Urothelium cell line (cell line): ENCODE measurements around the gene IRX4.

Experiments used
- DNase-seq: peaks from one replicate; pipeline ENCODE4 v3.0.0; 2011; ENCODE audit warnings: low spot score, mixed read lengths
- FAIRE-seq: peaks from 2 replicates; lab custom pipeline; 2011; peaks lifted over from hg19 to GRCh38; lab: Jason Lieb, UNC

The IRX4 gene

DNA sequence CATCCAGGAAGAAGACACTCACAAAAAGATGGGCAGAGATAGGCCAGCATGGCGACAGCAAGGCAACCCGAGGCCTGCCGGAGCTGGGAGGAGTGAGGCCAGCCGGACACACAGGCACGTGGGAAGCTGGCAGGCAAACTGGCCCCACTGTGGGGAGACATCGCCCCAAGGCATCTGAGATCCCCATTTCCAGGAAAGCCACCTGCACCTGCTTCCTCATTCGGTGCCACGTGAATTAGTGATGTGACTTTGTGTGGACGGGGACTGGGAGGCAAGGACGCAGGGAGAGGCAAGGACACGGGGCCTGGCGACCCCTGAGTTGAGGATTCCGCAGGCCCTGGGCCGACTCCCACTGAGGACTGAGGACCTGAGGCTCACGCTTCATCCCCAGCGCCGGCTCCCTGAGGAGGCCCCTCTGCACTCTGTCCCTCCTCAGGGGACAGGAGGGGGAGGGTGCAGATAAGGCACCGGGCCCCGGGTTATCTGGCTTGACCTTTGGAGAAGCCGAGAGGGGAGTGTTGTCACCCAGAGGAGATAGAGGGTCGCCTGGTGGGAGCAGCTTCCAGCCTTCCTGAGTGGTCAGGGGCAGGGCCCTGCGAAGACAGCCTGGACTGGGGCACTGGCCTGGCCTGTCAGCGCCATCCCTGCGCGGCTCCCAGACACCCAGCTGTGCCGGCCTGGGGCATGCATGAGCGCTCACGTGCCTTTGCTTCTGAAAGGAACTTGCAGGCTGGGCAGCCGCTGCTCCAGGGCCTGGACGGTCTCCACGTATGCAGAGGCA, 41.8 kb downstream of the IRX4 start:
- DNase-seq (no peak), FAIRE-seq (no peak)

DNA sequence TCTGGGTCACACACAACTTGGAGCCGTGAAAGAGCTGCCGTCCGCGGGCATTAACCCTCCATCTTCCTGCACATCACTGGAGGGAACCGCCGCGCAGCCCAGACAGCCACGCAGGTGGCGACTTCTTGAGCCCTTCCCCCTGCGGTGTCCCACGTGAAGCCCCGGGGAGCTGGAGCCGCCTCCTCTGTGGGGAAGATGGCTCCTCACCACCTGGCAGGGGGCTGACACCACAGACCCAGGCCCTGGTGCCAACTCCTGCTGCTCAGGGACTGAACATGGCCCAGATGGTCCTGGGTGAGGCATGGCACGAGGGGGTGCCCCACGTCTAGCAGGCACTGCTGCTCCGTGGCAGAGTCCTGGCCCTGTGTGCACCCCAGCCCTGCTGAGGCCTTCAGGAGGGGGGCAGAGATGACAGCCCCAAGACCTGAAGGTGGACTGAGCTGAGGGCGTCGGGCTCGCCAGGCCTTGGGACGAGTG, 42.6 kb downstream of the IRX4 start:
- no peak for DNase-seq
- FAIRE-seq, result no peak

DNA sequence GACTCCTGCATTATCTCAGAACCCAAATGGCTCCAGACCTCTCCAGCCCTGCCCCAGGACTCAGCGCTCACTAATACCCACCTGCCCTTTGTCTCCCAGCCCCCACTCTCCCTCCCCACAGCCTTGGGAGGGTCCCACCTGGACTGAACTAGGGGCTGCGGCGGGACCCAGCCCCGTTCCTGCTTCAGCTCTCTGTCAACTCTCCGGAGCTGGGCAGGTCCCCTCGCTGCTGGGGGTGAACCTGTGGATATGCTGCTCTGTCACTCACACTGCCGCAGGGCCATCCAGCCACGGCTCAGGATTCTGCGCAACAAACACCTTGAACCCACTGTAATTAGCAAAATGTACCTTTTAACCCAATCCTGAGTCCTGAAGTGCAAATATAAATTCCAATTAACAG, 44.7 kb downstream of the IRX4 start:
- FAIRE-seq (no peak), DNase-seq (no peak)

DNA sequence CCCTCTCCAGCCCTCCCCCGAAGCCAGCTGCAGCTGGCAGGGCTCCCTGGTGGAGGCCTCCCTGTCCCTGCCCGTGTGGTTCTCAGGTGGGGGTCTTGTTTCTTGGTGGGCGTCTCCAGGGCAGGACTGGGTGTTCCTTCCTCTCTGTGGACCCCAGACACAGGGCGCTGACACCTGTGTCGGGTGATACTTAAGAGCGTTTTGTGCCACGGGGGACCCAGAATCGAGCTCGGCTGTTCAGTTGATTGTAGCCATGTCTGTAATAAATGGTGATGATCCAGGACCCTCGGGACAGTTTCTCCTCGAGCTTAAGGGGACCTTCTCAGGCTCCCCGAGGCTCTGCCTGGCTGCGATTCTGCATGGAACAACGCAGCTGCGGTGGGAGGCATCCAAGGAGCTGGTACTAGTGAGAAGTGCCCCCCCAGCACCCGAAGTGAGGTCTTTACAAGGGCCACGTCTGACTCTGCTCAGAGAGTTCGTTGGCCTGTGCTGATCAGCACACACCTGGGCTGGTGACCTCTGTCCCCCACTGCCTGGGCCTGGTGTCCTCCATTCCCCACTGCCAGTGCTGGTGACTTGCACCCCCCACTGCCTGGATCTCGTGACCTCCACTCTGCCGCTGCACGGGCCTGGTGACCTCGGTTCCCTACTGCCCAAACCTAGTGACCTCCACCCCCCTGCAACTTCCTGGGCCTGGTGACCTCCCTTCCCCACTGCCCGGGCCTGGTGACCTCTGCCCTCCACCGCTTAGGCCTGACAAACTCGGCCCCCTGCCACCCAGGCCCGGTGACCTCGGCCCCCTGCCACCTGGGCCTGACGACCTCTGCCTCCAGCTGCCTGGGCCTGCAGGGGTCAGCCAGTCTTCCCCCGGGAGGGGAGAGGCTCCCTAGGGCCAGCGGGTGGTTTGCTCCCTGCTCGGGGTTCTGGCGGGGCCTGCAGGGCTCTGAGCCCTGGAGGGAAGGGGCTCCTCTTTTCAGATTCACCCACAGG, 45.5 kb downstream of the IRX4 start:
- FAIRE-seq (no peak), DNase-seq (no peak)

DNA sequence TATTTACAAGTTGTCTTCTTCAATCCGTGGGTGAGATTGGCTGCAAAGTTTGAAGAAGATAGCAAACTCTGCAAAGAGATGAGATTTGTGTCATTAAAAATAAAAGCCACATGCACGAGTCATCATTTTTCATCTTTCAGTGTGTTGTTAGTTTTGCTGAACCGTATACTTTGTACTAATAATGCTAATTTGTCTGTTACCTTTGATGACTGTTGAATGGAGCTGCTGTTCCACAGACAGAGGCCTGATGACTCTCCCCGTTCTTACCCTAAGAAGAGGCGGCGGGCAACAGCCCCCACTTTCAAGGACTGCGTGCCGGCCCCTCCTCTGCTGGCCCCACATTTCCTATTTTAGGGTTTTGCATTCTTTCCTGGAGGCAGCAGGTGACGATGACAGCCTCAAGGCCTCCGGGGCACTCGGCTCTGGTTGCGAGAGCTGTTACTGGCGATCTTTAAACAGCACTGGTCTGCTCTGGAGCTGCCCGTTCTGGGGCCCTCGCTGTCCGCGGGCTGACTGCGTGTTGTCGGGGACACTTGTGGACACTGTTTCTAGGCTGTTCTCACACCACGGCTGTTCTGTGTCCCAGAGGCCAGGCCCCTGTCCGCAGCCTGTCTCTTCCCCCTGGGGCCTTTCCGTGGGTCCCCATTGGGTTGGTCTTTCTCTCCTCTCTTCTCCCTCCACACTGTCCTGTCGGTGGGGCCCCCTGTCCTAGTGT, 46.4 kb downstream of the IRX4 start:
- DNase-seq (no peak), FAIRE-seq (no peak)

DNA sequence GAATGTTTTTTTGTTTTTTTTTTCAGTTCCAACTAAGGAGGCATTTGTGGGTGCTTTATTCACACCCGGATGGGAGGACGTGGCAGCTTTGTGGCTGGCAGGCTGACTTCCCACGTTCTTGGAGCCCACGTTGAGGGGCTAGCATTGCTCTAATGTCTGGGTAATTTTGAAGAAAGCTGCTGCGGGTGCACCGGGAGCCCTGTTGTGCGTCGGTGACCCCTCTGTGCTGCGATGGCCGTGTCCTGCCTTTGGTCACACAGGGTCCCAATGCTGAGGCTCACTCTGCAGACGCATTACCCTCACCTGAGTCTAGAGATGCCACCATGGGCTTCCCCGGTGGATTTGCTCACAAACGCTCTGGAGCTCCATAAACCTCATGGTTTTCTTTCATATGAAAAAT, 47.3 kb downstream of the IRX4 start:
- FAIRE-seq (no peak), DNase-seq (no peak)

DNA sequence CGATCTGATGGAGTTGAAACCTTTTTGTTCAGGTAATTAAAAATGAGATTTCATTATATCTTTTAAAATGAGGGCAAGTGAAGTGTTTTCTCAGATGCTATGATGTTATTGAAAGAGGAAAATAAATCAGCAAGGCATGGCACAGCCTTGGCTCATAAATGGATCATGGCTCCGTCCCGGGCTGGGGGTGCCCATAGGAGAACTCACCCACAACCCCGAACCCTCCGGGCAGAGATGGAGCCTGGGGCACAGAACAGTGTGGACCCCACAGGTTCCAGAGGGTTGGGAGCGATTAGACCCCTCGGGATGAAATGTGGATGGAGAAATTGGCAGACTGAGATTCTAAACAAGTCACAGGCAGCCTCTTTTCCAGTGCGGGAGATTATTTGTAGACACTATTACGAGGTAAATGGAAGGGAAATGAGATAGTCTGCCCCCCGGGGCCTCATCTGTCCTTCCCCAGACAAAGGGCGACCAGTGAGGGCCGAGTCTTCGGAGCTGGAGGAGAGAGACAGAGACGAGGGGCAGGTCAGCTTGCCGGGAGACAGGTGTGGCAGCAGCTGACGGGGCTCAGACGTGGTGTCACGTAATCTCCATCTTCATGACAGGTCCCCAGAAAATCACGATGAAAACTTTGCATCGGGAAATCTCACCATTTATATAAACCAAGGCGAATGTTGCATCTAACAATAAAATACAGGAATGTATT, 47.9 kb downstream of the IRX4 start:
- DNase-seq, result no peak
- FAIRE-seq, result no peak

DNA sequence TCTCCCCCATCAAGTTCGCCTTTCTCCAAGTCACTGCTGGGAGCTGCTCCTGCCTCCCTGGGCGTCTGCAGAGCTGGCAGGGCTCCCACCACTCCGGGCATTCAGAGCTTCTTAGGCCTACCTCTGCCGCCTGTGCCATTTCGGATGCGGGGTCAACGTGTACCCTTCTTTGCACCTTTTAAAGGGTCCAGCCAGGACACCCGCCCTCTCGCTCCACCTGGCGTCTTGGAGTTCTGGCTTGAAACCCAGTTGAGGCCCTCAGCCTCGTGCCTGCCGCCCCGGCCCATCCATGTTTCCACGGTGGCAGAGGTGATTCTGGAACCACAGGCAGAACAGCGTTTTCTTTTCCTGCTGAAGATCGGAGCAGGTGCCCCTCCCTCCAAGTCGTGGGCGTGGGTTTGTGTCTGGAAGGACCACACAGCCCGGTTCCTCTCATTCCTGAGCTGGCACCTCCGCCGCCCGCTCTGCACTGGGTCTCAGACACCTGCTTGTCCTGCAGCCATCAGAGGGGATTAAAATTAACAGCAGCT, 48.6 kb downstream of the IRX4 start:
- DNase-seq, result no peak
- no peak for FAIRE-seq

DNA sequence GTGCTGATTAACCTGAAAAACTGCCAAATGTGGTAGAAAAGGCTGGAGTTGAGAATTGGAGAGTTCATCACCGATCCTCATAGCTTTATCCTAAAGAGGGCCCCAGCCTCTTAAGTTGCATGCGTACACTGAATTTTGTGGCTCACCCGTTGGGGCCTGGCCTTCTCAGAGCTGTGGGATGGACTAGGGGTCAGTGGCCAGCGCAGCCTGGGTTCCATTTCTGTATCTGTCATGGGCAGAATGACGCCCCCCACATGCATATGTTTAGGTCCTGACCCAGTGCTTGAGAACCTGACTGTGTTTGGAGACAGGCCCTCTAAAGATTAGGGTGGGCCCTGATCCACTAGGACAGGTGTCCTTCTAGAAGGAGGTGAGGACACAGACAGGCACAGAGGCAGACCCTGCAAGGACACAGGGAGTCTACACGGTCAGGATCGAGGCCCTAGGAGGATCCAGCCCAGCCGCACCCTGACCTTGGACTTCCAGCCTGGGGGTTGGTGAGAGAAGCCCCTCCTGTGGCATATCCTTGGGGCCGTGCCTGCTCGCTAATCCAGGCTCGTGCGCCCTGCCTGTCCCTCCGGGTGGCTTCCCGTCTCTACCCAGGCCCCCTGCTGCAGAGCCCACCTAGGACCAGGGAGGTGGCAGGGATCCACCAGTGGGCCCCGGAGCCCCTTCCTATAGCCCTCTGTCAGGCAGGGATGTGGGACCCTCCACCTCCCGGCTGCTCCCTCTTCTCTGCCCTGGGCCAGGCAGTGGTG, 49.3 kb downstream of the IRX4 start:
- FAIRE-seq (no peak), DNase-seq (no peak)

DNA sequence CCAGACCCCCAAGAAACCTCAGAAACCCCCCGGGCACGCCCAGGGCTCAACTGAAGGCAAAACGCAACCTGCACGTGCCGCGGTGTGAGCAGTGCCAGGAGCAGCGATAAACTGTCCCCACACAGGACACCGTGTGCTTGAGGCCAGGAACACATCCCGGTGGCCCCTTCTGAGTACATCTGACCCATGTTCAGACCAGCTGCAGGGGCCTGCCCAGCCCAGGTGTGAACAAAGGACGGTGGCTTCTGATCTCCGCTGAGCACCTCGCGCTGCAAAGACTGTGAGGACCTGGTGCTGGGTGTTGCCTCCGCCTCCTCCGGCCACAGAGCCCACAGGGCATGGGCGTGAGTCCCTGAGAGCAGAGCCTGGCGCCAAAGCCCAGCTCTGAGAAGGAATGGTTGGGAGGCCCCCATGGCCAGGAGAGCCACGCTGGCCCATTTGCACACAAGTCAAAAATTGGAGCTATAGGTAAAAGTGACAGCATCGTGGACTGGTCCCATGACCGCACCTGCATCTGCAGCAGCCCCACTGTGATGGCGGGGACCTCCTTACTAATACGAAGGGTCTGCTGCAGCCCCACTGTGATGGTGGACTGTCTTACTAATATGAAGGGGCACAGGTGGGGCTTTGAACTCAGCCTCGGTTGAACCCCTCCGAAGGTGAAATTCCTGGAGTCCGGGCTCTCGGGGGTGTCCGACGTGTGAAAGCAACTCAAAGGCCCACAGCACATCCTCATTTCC, 50.0 kb downstream of the IRX4 start:
- DNase-seq (no peak), FAIRE-seq (no peak)

DNA sequence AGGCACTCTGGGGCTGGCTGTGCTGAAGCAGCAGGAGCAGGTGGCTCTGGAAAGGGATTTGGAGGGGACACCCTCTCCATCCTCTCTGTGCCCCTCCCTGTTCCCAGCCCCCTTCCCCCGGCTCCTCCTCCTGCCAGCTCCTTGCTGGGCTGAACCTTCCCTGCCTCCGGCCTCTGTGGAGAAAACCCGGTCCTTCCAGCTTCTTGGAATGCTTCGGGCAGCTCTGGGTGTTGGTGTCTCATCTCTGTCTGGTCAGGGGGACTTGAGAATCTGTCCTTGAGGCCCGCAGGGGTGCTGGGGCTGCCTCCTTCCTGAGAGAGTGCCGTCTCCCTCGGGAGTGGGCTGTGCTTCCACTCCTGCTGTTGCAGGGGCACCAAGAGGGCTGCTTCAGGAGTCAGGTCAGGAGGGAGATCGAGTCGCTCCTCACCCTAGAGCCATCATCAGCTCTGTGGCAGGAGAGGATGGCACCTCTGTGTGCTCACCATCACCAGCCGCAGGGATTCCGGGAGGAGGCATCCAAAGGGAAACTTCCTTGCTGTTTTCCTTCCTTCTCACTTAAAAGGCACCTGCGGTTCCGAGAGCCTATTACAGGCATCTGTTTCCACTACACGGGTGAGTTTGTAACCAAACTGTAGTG, 50.9 kb downstream of the IRX4 start:
- no peak for DNase-seq

DNA sequence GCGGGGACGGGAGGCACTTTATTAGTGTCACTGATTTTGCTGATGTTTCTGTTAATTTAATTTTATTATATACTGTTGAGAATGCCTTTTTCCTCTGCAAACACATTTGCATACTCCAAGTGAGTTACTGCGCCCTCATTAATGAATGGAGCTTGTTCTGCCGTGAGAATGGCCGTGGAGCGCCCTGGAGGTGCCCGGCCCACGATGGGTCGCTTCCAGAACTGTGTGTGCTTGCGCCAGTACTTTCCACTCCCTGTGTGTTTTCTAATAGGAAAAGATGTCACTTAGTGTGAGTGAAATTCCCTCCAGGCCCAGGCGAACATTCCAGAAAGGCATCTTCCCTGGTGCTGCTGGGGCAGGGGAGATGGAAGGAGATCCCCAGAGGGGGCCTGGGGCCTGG, 51.5 kb downstream of the IRX4 start:
- no peak for DNase-seq

More for the DNA sequence above, 50.9 kb downstream of the IRX4 start:
- FAIRE-seq, result no peak

DNA sequence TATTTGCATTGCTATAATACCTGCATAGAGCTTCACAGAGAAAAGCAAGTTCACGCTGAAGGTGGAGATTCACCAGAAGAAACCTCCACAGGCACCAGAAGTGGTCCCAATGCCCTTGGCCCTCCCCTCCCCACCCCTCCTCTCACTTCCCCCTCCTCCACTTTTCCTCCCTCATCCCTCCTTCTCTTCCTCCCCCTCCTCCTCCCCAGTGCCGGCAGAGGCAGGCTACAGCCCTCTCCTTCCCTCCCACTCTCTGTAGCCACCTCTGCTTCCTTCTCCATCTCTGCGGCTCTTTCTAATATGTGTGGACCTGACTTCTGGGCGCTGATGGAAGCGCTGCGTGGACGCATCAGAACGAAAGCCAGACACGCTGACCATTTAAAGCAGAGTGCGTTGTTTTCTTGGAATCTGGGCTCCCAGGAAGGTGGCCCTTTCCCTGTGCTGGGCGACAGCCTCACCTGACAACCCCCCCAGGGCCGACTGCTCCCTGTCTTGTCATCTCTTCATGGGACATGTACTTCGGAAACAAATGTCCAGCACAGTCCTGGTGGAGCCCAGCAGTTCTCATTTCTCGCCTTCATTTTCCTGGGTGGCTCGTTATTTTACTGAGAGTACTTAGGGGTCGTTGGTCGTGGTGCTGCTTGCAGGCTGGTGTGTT, 52.0 kb downstream of the IRX4 start:
- FAIRE-seq, result no peak
- DNase-seq, result no peak

More for the DNA sequence above, 51.5 kb downstream of the IRX4 start:
- FAIRE-seq, result no peak

DNA sequence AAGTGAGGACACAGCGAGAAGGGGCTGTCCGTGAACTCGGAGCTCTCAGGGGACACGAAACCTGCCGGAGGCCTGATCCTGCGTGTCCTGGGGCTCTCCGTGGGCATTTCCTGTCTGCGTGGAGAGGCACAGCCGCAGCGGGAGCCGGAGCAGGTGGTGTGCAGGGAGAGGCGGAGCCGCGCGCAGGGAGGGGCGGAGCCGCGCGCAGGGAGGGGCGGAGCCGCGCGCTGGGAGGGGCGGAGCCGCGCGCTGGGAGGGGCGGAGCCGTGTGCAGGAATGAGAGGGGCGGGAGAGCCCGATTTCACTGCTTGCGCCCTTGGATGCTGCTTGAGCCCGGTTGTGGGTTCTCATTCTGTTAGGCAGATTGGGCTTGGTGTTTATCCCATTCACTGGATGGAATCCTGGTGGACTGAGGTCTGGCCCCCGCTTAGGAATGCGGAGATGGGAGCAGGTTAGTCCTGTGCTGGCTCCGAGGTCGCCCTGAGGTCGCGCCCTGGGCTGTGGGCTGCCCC, 54.8 kb downstream of the IRX4 start:
- no peak for DNase-seq
- no peak for FAIRE-seq
